ENCODE data around the gene PDE10A.

- TF ChIP-seq POLR2AphosphoS5 (IDR thresholded peaks at IDR 0.05; ENCODE audit: low read depth, low read length) = no peak
- TF ChIP-seq TAF1 (IDR thresholded peaks at IDR 0.05; ENCODE audit: borderline replicate concordance, insufficient read depth, low read length) = no peak
Observed at GRCh38 chr6:165376100-165376499, 286.9 kb downstream of the PDE10A start.

All from PFSK-1 (cell line).